ENCODE data around the gene ANTXR2. TPM values are rescaled to one million over a fixed set of nuclear protein-coding genes. Genes with fewer than 3 reads are reported as not detected.

ANTXR2 gene
- total RNA-seq, 1 donor from 2014 or later = 28.3 TPM

GRCh38 chr4:79865201-79865597 is 207.8 kb downstream of the ANTXR2 start:
- no peak overlapping the region for H2AFZ ChIP-seq (replicated peaks)
- H3K27ac ChIP-seq = no peak overlapping the region

GRCh38 chr4:79864500-79865200 is 208.4 kb downstream of the ANTXR2 start:
- Mint-ChIP-seq H3K27ac (no peak overlapping the region), H3K4me3 (no peak overlapping the region), H3K4me1 (no peaks in the 10 kb centered on the region), H3K9me3 (no peaks in the 10 kb centered on the region), H3K27me3 (ENCODE audit: insufficient read depth, low read depth) (no peaks in the 10 kb centered on the region), H3K36me3 (no peaks in the 10 kb centered on the region)
- no peak for DNase-seq (ENCODE audit: low spot score)
- Histone ChIP-seq H3K27ac (no peak overlapping the region), H3K9ac (no peak overlapping the region), H3K27me3 (no peaks in the 10 kb centered on the region), H3K4me2 (no peak overlapping the region), H3K4me1 (no peaks in the 10 kb centered on the region), H3K79me2 (ENCODE audit: low read depth) (no peaks in the 10 kb centered on the region), H3K36me3 (no peaks in the 10 kb centered on the region), H2AFZ (replicated peaks) (no peak overlapping the region), H3K4me3 (no peak overlapping the region), H4K20me1 (ENCODE audit: low read depth) (no peaks in the 10 kb centered on the region), H3K9me3 (ENCODE audit: low read depth) (no peaks in the 10 kb centered on the region), H3F3A (ENCODE audit: low read depth) (no peaks in the 10 kb centered on the region)
- TF ChIP-seq EZH2phosphoT487 (IDR thresholded peaks at IDR 0.05) = no peak

More at GRCh38 chr4:79865201-79865597, 207.8 kb downstream of the ANTXR2 start:
- H3K36me3 Mint-ChIP-seq = no peaks in the 10 kb centered on the region
- DNase-seq (ENCODE audit: low spot score) = no peak
- H3K4me2 ChIP-seq = no peak overlapping the region
- H3K9ac ChIP-seq = no peak overlapping the region
- TF ChIP-seq CTCF (IDR thresholded peaks at IDR 0.05) (no peak), EZH2 (IDR thresholded peaks at IDR 0.05) (no peak), EZH2phosphoT487 (IDR thresholded peaks at IDR 0.05) (no peak)
- no peaks in the 10 kb centered on the region for H3K9me3 Mint-ChIP-seq
- no peaks in the 10 kb centered on the region for H3K4me1 Mint-ChIP-seq
- H3K79me2 ChIP-seq (ENCODE audit: low read depth) = no peaks in the 10 kb centered on the region
- no peak overlapping the region for H3K4me3 ChIP-seq
- H3K36me3 ChIP-seq = no peaks in the 10 kb centered on the region
- no peak overlapping the region for H3K4me3 Mint-ChIP-seq
- no peaks in the 10 kb centered on the region for H3K27me3 Mint-ChIP-seq (ENCODE audit: insufficient read depth, low read depth)
- H3F3A ChIP-seq (ENCODE audit: low read depth) = no peaks in the 10 kb centered on the region
- H4K20me1 ChIP-seq (ENCODE audit: low read depth) = no peaks in the 10 kb centered on the region
- no peaks in the 10 kb centered on the region for H3K4me1 ChIP-seq
- H3K9me3 ChIP-seq (ENCODE audit: low read depth) = no peaks in the 10 kb centered on the region
- H3K27ac Mint-ChIP-seq = no peak overlapping the region
- no peaks in the 10 kb centered on the region for H3K27me3 ChIP-seq

- H3K27ac ChIP-seq = no peak overlapping the region
- H3F3A ChIP-seq (ENCODE audit: low read depth) = no peaks in the 10 kb centered on the region
- no peaks in the 10 kb centered on the region for H3K4me1 ChIP-seq
- no peaks in the 10 kb centered on the region for H3K9me3 ChIP-seq (ENCODE audit: low read depth)
- H3K36me3 ChIP-seq = no peaks in the 10 kb centered on the region
- TF ChIP-seq EZH2phosphoT487 (IDR thresholded peaks at IDR 0.05) = no peak
- TF ChIP-seq EZH2 (IDR thresholded peaks at IDR 0.05) = no peak
- TF ChIP-seq CTCF (IDR thresholded peaks at IDR 0.05) = no peak
- H3K79me2 ChIP-seq (ENCODE audit: low read depth) = no peaks in the 10 kb centered on the region
- Mint-ChIP-seq H3K4me3 (no peak overlapping the region), H3K9me3 (no peaks in the 10 kb centered on the region), H3K27me3 (ENCODE audit: insufficient read depth, low read depth) (no peaks in the 10 kb centered on the region), H3K36me3 (no peaks in the 10 kb centered on the region), H3K27ac (no peak overlapping the region), H3K4me1 (no peaks in the 10 kb centered on the region)
- H3K4me2 ChIP-seq = no peak overlapping the region
- no peaks in the 10 kb centered on the region for H4K20me1 ChIP-seq (ENCODE audit: low read depth)
- no peaks in the 10 kb centered on the region for H3K27me3 ChIP-seq
- H3K4me3 ChIP-seq = no peak overlapping the region
- no peak for DNase-seq (ENCODE audit: low spot score)
- no peak overlapping the region for H3K9ac ChIP-seq
- no peak overlapping the region for H2AFZ ChIP-seq (replicated peaks)
These were observed 209.7 kb downstream of the ANTXR2 start for GRCh38 chr4:79863333-79863732.

GRCh38 chr4:79862821-79863220 is 210.2 kb downstream of the ANTXR2 start:
- DNase-seq (ENCODE audit: low spot score) = no peak
- no peak overlapping the region for H3K9ac ChIP-seq
- H3K9me3 ChIP-seq (ENCODE audit: low read depth) = no peaks in the 10 kb centered on the region
- no peaks in the 10 kb centered on the region for H3K36me3 Mint-ChIP-seq
- no peak overlapping the region for H3K27ac Mint-ChIP-seq
- H3K4me1 Mint-ChIP-seq = no peaks in the 10 kb centered on the region
- no peaks in the 10 kb centered on the region for H3K4me1 ChIP-seq
- no peaks in the 10 kb centered on the region for H3K36me3 ChIP-seq
- no peak overlapping the region for H3K4me3 Mint-ChIP-seq
- H4K20me1 ChIP-seq (ENCODE audit: low read depth) = no peaks in the 10 kb centered on the region
- H3K27me3 Mint-ChIP-seq (ENCODE audit: insufficient read depth, low read depth) = no peaks in the 10 kb centered on the region
- no peak overlapping the region for H3K27ac ChIP-seq
- H3K79me2 ChIP-seq (ENCODE audit: low read depth) = no peaks in the 10 kb centered on the region
- H2AFZ ChIP-seq (replicated peaks) = no peak overlapping the region
- H3K4me2 ChIP-seq = no peak overlapping the region
- H3K9me3 Mint-ChIP-seq = no peaks in the 10 kb centered on the region
- no peaks in the 10 kb centered on the region for H3F3A ChIP-seq (ENCODE audit: low read depth)
- no peaks in the 10 kb centered on the region for H3K27me3 ChIP-seq
- no peak overlapping the region for H3K4me3 ChIP-seq
- TF ChIP-seq EZH2phosphoT487 (IDR thresholded peaks at IDR 0.05) = no peak
- TF ChIP-seq CTCF (IDR thresholded peaks at IDR 0.05) = no peak
- TF ChIP-seq EZH2 (IDR thresholded peaks at IDR 0.05) = no peak

Measured in neural progenitor cell (in vitro differentiated cells).